ENCODE data around the gene SMC4.

SMC4 gene

GRCh38 chr3:160475153-160475552 lies 75.7 kb downstream of the SMC4 start:
- ChIA-PET POLR2A (interaction anchor here (0.9 kb wide), 1 partner anchor 26 kb away, joined by 4 read pairs; the partner anchor contains the start of gene TRIM59), CTCF (no interaction called here)
- no peak for TF ChIP-seq PKNOX1 (IDR thresholded peaks at IDR 0.05)
- no peak for TF ChIP-seq SP1 (IDR thresholded peaks at IDR 0.05)
- no peak for TF ChIP-seq FOXK2 (IDR thresholded peaks at IDR 0.05)
- no peak for TF ChIP-seq SUZ12 (IDR thresholded peaks at IDR 0.05)
- TF ChIP-seq ELF4 (IDR thresholded peaks at IDR 0.05), result no peak
- TF ChIP-seq ARNT (IDR thresholded peaks at IDR 0.05), result no peak
- TF ChIP-seq BHLHE40 (IDR thresholded peaks at IDR 0.05; ENCODE audit: borderline replicate concordance), result no peak
- no peak for TF ChIP-seq NFRKB (IDR thresholded peaks at IDR 0.05)
- TF ChIP-seq CTBP1 (IDR thresholded peaks at IDR 0.05; ENCODE audit: borderline replicate concordance), result no peak
- TF ChIP-seq FOXA1 (IDR thresholded peaks at IDR 0.05), result no peak
- no peak for DNase-seq (ENCODE audit: extremely low spot score)

- CTCF ChIA-PET, result no interaction called here
- TF ChIP-seq HDGF (IDR thresholded peaks at IDR 0.05; ENCODE audit: borderline replicate concordance), result no peak
- TF ChIP-seq NFRKB (IDR thresholded peaks at IDR 0.05), result no peak
- TF ChIP-seq TARDBP (IDR thresholded peaks at IDR 0.05), result no peak
- TF ChIP-seq PKNOX1 (IDR thresholded peaks at IDR 0.05), result no peak
- TF ChIP-seq FOXK2 (IDR thresholded peaks at IDR 0.05), result no peak
- no peak for TF ChIP-seq BHLHE40 (IDR thresholded peaks at IDR 0.05; ENCODE audit: borderline replicate concordance)
- no peak for TF ChIP-seq ARNT (IDR thresholded peaks at IDR 0.05)
- no peak for TF ChIP-seq SUZ12 (IDR thresholded peaks at IDR 0.05)
- TF ChIP-seq CTBP1 (IDR thresholded peaks at IDR 0.05; ENCODE audit: borderline replicate concordance), result no peak
- TF ChIP-seq L3MBTL2 (conservative IDR thresholded peaks at IDR 0.05), result no peak
- no peak for DNase-seq (ENCODE audit: extremely low spot score)
- POLR2A ChIA-PET, result interaction anchor here (1.0 kb wide), 1 partner anchor 26 kb away, joined by 3 read pairs; the partner anchor contains the start of gene TRIM59
Measured at GRCh38 chr3:160475884-160476283, 76.4 kb downstream of the SMC4 start.

GRCh38 chr3:160477750-160478149 lies 78.3 kb downstream of the SMC4 start:
- ChIA-PET CTCF (no interaction called here), POLR2A (no interaction called here)
- no peak for TF ChIP-seq FOXK2 (IDR thresholded peaks at IDR 0.05)
- TF ChIP-seq ELF4 (IDR thresholded peaks at IDR 0.05), result no peak
- TF ChIP-seq ZNF384 (IDR thresholded peaks at IDR 0.05), result no peak
- no peak for TF ChIP-seq FOXA1 (IDR thresholded peaks at IDR 0.05)
- no peak for TF ChIP-seq ARNT (IDR thresholded peaks at IDR 0.05)
- no peak for TF ChIP-seq SP1 (IDR thresholded peaks at IDR 0.05)
- no peak for TF ChIP-seq SUZ12 (IDR thresholded peaks at IDR 0.05)
- no peak for TF ChIP-seq CTBP1 (IDR thresholded peaks at IDR 0.05; ENCODE audit: borderline replicate concordance)
- no peak for TF ChIP-seq FOXM1 (IDR thresholded peaks at IDR 0.05; ENCODE audit: borderline replicate concordance)
- no peak for TF ChIP-seq L3MBTL2 (conservative IDR thresholded peaks at IDR 0.05)
- no peak for TF ChIP-seq TARDBP (IDR thresholded peaks at IDR 0.05)
- TF ChIP-seq PKNOX1 (IDR thresholded peaks at IDR 0.05), result no peak
- no peak for TF ChIP-seq NFRKB (IDR thresholded peaks at IDR 0.05)
- no peak for TF ChIP-seq HDGF (IDR thresholded peaks at IDR 0.05; ENCODE audit: borderline replicate concordance)
- no peak for TF ChIP-seq LEF1 (IDR thresholded peaks at IDR 0.05; ENCODE audit: borderline replicate concordance)
- TF ChIP-seq BHLHE40 (IDR thresholded peaks at IDR 0.05; ENCODE audit: borderline replicate concordance), result no peak
- DNase-seq (ENCODE audit: extremely low spot score), result no peak

GRCh38 chr3:160478338-160478737 lies 78.9 kb downstream of the SMC4 start:
- DNase-seq (ENCODE audit: extremely low spot score), result no peak
- ChIA-PET POLR2A (no interaction called here), CTCF (no interaction called here)
- TF ChIP-seq ARNT (IDR thresholded peaks at IDR 0.05) (no peak), NFRKB (IDR thresholded peaks at IDR 0.05) (no peak), HDGF (IDR thresholded peaks at IDR 0.05; ENCODE audit: borderline replicate concordance) (no peak), PKNOX1 (IDR thresholded peaks at IDR 0.05) (no peak), TARDBP (IDR thresholded peaks at IDR 0.05) (no peak), FOXA1 (IDR thresholded peaks at IDR 0.05) (no peak), SUZ12 (IDR thresholded peaks at IDR 0.05) (no peak), LEF1 (IDR thresholded peaks at IDR 0.05; ENCODE audit: borderline replicate concordance) (no peak), ZNF384 (IDR thresholded peaks at IDR 0.05) (no peak), CTBP1 (IDR thresholded peaks at IDR 0.05; ENCODE audit: borderline replicate concordance) (no peak), FOXM1 (IDR thresholded peaks at IDR 0.05; ENCODE audit: borderline replicate concordance) (no peak), L3MBTL2 (conservative IDR thresholded peaks at IDR 0.05) (no peak)

- POLR2A ChIA-PET, result no interaction called here
- CTCF ChIA-PET, result no interaction called here
- no peak for DNase-seq (ENCODE audit: extremely low spot score)
- TF ChIP-seq ZNF384 (IDR thresholded peaks at IDR 0.05) (no peak), TARDBP (IDR thresholded peaks at IDR 0.05) (no peak), HDGF (IDR thresholded peaks at IDR 0.05; ENCODE audit: borderline replicate concordance) (no peak), CTBP1 (IDR thresholded peaks at IDR 0.05; ENCODE audit: borderline replicate concordance) (no peak), ELF4 (IDR thresholded peaks at IDR 0.05) (no peak), SP1 (IDR thresholded peaks at IDR 0.05) (no peak), PKNOX1 (IDR thresholded peaks at IDR 0.05) (no peak), FOXM1 (IDR thresholded peaks at IDR 0.05; ENCODE audit: borderline replicate concordance) (no peak)
Measured at GRCh38 chr3:160479376-160479775, 79.9 kb downstream of the SMC4 start.
